ENCODE measurements around the gene DGKI.

DGKI gene

DNA sequence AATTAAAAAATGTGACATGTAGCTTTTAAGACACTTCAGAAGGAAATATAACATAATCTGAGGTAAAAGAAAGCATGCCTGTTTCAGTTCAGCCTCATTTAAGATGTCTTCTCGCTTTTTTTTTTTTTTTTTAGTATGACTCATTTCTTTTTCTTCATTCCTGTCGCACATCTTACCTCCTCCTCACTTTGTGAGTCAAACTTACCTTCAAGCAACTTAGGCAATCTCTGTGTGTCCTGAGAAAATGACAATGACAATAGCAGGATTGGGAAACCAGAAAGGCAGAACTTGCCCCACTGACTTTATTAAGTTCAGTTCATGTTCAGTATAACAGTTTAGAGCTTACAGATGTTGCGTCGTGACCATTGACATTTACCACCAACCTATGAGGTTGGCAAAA lies 511.0 kb downstream of the DGKI start:
- no peak for TF ChIP-seq CTCF (IDR thresholded peaks at IDR 0.05; ENCODE audit: low read depth, low read length)
- H3K4me3 ChIP-seq (replicated peaks in 1 of 2; ENCODE audit: low read depth in 2 of 2, low read length in 2 of 2): no peak overlapping the region
- DNase-seq (ENCODE audit: low read depth in 2 of 2): peak in 1 of 2 donors; percentile 14

GRCh38 chr7:137331378-137331777 lies 515.4 kb downstream of the DGKI start:
- TF ChIP-seq CTCF (IDR thresholded peaks at IDR 0.05; ENCODE audit: low read depth, low read length): no peak
- no peak for DNase-seq (ENCODE audit: low read depth in 2 of 2)
- no peak overlapping the region for H3K4me3 ChIP-seq (replicated peaks in 1 of 2; ENCODE audit: low read depth in 2 of 2, low read length in 2 of 2)

Measured in cardiac fibroblast (primary cell).